Activated CD8-positive, alpha-beta memory T cell treated with anti-CD3 and anti-CD28 coated beads, Interleukin-2, amount 50 U/mL, for 24 hours (primary cell): ENCODE results near the gene RHOH.

ENCODE experiments used
- DNase-seq: peaks from one replicate; pipeline ENCODE4 v3.0.0-alpha.2; 2020; ENCODE audit errors: extremely low read depth

The RHOH gene

DNA sequence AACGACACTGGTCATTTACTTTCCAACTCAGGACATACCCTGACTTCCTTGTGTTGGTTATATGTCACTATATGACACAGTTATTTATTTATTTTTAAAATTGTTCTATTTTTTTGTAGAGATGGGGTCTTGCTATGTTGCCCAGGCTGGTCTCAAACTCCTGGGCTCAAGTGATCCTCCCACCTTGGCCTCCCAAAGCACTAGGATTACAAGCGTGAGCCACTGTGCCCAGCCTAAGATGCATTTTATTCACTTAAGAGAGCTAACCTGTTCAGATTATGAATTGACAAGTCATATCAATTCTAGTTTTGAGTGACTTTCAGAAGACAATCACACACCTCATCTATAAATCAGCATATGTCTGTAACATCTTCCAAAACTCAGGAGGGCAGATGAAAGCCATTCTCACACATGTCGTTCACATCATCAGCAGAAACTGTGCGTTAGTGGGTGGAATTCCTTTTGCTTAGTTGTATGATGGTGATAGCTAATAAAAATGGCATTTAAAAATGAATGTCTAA lies 9.4 kb upstream of the RHOH start:
- DNase-seq, result no peak

DNA sequence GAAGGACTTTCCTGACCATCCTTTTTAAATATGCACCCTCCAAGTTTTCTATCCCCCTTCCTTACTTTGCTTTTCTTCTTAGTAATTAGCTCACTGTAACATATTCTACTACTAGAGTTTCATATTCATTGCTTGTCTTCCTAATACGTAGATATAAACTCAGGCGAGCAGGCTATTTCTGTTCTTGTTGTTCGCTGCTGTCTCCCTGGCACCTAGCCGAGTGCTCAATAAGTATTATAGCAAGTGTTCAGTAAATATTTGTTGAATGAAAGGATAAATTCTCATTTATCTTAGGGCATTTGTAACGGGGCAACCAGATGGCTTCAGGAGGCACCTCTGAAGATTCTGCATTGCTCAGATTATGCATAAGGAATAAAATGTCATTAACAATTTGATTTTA lies 6.8 kb upstream of the RHOH start:
- no peak for DNase-seq

GRCh38 chr4:40190465-40190864 lies 6.4 kb upstream of the RHOH start:
- DNase-seq, result no peak

GRCh38 chr4:40190880-40191815 lies 5.7 kb upstream of the RHOH start:
- no peak for DNase-seq

GRCh38 chr4:40192114-40193015 lies 4.5 kb upstream of the RHOH start:
- no peak for DNase-seq

DNA sequence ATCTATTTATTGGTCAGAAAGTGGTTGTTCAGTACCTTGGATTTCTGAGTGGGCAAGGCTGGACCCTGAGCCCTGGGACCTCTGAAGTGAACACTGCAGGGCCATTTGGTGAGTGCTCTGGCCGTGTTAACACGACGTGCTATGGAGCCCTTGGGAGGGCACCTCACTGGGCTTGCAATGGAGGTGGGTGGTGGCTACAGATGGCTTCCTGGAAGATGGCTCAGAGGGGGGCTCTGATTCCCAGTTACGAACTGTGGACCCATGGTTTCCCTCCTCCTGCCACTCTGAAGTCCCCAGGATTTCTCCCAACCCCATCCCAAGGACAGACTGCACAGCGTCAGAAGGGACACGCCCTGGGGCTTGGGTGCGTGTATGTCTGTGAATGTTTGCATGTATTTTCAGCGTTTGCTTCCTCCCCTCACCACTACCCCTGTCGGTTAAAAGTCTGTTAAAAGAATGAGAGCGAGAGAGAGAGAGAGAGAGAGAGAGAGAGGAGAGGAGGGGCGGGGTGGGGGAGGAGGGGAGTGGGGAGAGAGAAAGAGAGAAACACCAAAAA lies 3.7 kb upstream of the RHOH start:
- no peak for DNase-seq

GRCh38 chr4:40193578-40193977 lies 3.3 kb upstream of the RHOH start:
- DNase-seq, result no peak

DNA sequence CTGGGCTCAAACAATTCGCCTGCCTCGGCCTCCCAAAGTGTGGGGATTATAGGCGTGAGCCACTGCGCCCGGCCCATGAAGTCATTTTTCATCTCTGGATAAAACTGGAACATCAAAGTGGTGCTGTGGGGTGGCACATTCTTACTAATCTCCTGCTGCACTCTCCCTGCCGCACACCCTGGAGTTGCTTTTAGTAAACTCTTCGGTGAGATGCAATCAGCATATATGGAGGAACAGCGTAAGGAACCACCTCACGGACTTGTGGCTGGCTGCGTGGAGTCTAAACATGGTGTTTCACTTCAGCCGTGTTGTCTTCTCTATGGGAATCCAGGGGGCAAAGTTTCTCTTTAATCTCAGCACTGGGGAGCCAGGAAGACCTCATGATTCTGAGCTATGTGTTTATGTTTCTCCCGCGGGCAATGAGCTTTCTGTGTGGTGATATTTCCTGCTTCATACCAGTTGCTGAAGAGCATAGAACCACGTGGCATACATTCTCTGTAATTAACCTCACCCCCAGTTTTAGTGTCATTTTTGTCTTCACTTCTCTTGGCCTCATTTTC lies 2.1 kb upstream of the RHOH start:
- no peak for DNase-seq

- no peak for DNase-seq
Observed at GRCh38 chr4:40195182-40196177, 1.4 kb upstream of the RHOH start.

DNA sequence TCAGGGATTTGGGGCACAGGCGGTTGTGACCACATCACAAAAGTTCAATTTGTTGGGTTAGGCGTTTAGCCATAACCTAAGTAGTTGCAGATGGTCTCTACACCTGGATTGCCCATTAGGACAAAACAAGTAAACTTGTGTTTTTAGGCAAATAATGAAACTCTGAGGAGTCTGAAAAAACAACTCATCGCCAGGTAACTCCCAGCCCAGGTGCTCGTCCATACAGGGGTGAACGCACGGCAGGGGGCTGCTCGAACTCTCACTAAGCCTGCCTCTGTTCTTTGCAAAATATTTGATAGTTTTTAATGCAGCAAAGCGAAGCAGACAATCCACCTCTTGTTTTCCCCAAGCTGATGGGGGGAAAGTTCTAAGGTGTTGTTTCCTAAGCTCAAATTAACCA lies 559 bp upstream of the RHOH start:
- no peak for DNase-seq

GRCh38 chr4:40197879-40198689 lies 1.3 kb downstream of the RHOH start:
- no peak for DNase-seq

DNA sequence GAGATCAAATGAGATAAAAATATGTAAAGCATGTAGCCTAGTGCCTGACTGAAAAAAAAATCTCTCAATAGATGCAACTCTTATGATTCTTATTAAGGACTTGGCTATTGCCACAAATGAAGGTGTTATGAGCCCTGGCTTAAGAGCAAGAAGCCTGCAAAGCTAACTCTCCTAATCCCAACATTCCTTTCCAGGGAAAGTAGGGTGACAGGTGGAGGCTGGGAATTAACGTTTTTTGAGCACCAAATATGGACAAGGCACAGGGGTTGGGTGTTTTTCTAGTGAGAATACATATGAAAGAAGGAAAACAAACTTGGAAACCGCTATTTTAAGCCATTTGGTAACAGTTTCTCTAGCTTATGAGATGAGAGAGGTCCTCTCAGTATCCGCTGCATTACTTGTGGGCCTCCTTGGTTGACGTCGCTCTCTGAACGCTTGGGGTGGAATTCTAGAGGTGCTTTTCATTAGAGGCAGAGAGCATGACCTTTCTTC lies 2.4 kb downstream of the RHOH start:
- no peak for DNase-seq

DNA sequence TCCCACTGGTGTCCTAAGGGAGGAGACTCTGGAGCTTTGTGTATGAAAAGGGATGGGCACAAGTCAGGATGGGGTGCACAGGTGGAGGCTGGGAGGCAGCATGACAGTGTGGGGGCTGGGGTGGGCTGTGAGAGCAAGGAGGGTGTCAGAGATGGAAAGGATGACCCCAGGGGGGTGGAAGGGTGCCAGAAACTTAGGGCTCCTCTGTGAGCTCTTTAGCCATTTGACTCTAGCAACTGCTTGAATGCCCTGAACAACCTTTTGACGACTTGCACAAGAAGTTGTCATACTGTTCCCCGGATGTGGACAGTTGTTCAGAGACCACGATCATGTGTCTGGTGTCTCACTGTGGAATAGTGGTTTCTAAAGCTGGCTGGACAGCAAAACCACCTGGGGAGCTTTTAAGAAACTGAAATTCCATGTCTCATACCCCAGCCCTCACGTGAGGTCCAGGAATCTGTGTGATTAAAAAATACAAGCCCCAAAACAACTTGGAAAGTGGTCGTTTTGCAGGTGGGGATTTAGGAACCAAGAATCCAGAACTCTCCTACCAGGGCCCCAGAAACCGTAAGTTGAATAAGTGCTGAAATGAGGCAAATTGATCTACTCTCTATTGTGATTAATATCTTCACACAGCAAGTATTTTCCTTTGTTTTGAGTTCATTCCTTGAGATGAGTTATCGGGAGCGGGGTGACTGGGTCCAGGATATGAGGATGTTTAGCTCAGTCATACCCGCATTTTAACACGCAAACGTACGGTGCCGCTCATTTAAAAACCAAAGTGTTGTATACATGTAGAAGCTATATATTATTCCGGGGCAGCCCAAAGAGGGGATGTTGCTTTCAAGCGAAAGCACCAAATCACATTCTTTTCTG lies 3.4 kb downstream of the RHOH start:
- peak; percentile 60 for DNase-seq

- no peak for DNase-seq
Observed at GRCh38 chr4:40200875-40201801, 4.3 kb downstream of the RHOH start.

DNA sequence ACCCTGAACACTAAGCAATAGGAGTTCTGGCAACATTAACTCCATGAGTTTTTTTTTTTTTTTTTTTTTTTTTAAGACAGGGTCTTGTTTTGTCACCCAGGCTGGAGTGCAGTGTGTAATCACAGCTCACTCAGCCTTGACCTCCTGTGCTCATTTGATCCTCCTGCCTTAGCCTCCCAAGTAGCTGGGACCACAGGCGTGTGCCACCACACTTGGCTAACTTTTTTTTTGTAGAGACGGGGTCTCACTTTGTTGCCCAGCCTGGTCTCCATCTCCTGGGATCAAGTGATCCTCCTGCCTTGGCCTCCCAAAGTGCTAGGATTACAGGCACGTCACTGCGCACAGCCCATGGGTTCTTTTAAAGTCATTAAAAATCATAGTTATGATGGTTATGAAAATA lies 5.1 kb downstream of the RHOH start:
- no peak for DNase-seq

GRCh38 chr4:40202474-40202873 lies 5.6 kb downstream of the RHOH start:
- no peak for DNase-seq

DNA sequence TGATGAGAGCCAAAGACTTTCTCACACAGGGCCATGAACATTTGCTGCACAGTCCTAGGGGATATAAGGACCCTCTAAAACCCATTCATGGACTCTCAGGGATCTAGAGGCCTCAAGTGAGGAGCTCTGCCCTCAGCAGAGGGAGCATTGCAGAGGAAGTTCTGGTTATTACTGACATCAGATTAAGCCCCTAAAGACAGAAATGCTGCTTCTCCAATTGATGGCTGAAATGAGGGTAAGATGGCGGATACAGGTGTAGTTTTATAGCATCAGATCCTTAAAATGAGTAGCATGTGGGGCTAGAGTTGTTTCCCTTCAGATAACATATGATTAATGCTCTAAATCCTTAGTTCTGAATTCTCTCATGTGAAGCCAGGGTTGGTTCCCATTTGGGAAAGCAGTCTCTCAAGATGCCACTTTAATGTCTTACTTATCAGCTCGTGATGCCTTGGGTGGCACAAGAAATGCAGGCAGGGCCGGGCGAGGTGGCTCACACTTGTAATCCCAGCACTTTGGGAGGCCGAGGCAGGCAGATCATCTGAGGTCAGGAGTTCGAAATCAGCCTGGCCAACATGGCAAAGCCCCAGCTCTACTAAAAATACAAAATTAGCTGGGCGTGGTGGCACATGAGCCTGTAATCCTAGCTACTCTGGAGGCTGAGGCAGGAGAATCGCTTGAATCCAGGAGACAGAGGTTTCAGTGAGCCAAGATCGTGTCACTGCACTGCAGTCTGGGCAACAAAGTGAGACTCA lies 7.9 kb downstream of the RHOH start:
- no peak for DNase-seq
